ENCODE data around the gene MN1. TPM values are rescaled to one million over a fixed set of nuclear protein-coding genes. Genes with fewer than 3 reads are reported as not detected.

MN1 gene
- polyA plus RNA-seq, 10 donors, result 12.2 to 21.0 (median 15.6) TPM

- no peak for DNase-seq
Measured at GRCh38 chr22:27829620-27830019, 28.1 kb upstream of the MN1 start.

- peak in 1 of 3 donors; percentile 46 for DNase-seq
Measured at GRCh38 chr22:27827604-27828587, 26.3 kb upstream of the MN1 start.

GRCh38 chr22:27825174-27825573 lies 23.6 kb upstream of the MN1 start:
- DNase-seq, result no peak

- DNase-seq, result no peak
Measured at GRCh38 chr22:27823221-27823620, 21.7 kb upstream of the MN1 start.

DNA sequence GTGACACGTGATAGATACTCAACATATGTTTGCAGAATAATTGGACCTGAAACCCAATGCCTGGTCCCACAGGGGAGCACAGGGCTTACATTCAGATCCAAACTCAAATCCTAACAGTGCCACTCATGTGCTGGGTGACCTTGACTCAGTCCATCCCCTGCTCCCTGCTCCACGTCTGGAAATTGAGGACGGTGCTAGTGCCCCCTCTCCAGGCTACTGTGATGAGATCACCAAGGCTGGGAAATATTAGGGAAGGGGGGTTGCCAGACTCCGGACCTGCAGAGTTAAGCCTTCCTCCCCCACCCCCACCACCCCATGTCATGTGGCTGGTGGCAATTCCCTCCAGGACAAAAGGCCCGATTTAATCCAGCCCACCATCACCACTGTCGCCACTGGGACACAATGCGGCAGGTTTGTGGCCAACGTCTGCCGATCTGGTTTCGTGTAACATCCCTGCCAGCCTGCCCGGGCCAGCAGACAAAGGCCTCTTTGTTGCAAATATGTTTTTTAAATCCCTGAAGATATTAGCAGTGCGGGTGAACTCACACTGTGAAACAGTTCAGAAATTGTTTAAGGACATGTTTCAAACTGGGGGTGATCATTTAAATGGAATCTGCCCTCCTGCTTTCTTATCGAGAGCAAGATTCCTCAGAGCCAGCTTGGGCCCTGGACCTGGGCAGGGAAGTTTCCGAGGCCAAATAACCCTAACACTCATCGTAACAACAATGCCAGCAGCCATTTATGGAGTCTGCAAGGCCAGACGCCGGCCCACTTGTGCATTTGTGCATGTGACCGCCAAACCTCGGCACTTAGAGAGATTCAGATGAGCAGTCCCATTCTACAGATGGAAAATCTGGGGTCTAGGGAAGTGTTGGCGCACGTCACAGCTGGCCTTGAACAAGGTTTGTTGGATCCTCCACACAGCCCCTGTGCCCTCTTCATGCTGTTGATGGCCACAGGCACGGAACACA lies 19.6 kb upstream of the MN1 start:
- peak in 1 of 3 donors; percentile 48 for DNase-seq

DNA sequence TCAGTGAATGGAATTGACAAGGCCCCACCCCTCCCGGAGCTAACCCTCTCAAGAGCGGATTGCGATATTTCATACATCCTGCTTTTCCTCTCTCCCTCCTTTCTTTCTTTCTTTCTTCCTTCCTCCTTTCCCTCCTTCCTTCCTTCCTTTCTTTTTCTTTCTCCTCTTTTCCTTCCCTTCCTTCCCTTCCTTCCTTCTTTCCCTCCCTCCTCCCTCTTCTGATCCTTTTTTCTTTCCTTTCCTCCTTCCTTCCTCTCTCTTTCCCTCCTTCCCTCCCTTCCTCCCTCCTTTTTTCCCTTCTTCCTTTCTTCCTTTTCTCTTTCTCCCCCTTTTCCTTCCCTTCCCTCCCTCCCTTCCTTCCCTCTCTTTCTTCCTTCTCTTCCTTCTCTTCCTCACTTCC lies 15.0 kb upstream of the MN1 start:
- DNase-seq, result no peak

GRCh38 chr22:27815826-27816530 lies 14.4 kb upstream of the MN1 start:
- DNase-seq, result no peak

DNA sequence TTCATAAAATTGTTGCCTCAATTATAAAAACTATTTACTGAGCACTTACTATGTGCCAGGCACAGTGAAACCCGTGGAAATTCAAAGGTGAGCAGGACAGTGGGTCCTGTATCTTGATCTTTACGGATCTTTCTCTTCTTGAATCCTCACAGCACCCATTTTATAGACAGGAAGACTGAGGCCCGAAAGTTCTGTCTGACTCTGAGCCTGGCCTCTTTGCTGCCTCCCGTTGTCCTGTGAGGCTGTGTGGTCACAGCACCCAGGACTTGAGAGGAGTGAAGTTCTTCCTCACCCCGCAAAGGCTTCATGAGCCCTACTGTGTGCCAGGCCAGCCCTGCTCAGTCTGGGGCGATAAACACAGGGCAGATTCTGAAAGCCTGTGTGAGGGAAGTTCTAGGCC lies 13.4 kb upstream of the MN1 start:
- DNase-seq, result no peak

DNA sequence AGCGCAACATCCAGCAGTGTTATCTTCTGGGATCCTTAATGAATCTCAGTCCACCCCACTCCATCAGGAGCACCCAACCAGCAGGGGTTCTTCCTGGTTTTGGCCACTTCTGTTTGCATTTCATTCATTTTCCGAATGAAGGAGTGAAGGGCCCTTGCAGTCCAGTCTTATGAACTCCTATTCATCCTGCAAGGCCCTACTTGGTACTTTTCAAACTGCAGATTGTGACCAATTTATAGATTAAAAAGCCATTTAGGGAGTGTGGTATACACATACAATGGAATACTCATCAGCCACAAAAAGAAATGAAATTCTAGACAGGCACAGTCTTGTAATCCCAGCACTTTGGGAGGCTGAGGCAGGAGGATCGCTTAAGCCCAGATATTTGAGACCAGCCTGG lies 10.2 kb upstream of the MN1 start:
- no peak for DNase-seq

DNA sequence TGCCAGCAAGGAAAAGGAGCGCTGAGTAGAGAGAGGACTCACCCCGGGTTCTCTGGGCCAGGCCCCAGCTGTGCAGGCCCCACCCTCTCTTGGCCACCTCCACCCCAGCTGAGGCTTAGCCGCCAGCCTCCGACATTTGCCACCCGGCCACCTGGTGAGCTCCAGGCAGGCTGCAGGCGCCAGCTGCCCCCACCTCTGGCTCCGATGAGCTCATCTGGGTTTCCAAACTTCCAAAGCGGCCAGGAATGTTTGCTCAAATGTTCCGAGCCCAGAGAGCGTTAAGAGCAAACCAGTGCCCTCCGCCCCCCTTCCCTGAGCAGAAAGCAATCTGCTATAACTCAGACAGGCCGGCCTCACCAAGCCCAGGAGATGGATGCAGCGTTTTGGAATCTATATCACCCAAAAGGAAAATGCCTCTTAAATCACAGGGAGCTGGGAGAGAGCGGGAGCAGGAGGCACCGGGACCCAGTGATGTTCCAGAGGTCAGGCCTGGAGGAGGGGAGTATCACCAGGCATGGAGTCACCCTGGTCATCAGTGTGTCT lies 9.1 kb upstream of the MN1 start:
- peak; percentile 48 to 87 (median 81) for DNase-seq

DNA sequence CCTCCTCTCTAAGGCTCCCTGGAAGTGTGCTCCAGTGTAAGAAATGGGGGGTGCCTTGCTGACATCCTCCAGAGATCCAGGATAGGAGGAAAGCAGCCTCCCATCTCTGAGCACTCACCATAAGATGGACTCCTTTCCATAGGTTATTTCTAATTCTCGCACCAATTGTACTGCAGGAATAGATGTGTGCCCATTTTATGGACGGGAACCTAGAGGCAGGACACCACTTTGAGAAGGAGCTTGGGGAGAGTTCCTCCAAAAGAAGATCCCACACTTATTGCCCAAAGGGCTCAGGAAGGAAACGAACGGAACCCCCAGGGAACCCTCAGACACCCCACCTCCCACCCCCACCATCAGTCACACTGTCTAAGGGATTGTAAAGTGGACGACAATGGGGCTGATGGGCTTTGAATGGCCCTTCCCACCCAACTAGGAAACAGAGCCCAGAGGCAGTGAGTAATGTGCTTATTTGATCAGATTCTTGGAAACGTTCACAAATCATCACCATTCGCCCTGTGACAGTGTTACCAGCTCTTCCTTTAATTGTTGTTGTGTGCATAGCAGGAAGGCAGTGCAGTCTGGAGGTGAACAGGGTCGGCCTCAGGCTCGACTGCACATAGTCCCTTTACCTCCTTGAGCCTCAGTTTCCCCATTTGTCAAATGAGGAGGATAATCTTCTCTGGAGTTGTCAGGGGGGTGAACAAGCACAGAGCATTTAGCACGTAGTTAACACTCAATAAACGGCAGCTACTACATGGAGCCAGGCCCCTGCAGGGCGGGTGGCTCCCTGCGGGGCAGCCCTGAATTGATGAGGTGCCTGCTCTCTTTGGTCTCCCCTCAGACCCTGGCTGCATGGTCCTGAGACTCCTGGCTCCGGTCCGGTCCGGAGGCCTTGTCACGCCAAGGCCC lies 8.4 kb upstream of the MN1 start:
- no peak for DNase-seq

DNA sequence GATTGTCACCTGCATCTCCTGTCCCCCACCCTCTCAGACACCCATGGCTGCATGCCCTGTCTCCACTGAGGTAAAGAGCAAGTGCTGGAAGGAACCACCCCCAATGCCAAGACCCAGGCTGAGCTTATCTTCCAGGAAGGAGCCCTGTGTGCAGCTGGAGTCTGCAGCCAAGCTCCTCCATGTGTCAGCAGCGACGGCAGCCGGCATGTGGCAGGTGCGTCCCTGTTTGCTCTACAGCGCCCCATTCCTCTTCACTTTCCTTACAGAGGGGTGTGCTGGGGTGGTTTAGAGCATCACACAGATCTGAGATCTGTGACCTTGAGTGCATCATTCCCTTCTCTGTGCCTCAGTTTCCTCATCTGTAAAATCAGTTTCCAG lies 7.7 kb upstream of the MN1 start:
- DNase-seq, result peak in 1 of 3 donors; percentile 53

- peak in 1 of 3 donors; percentile 58 for DNase-seq
Measured at GRCh38 chr22:27808451-27809225, 7.1 kb upstream of the MN1 start.

DNA sequence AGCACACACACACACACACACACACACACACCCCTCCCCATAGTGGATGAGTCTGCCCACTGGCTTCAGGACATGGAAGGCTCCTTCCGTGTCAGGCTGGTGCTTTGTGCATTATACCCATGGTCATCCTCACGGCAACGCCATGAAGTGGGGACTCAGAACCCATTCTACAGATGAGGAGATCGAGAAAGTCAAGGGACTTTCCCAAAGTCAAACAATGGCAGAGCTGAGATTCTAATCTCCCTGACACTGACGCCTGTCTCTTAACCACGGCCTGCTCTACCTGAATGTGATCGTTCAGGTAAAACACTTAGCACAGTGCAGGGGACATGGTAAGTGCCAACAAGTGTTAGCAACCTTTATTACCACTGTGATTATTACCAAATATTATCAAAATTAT lies 4.3 kb upstream of the MN1 start:
- no peak for DNase-seq

- DNase-seq, result peak in 2 of 3 donors; percentile 59 to 89
Measured at GRCh38 chr22:27804470-27805297, 3.1 kb upstream of the MN1 start.

DNA sequence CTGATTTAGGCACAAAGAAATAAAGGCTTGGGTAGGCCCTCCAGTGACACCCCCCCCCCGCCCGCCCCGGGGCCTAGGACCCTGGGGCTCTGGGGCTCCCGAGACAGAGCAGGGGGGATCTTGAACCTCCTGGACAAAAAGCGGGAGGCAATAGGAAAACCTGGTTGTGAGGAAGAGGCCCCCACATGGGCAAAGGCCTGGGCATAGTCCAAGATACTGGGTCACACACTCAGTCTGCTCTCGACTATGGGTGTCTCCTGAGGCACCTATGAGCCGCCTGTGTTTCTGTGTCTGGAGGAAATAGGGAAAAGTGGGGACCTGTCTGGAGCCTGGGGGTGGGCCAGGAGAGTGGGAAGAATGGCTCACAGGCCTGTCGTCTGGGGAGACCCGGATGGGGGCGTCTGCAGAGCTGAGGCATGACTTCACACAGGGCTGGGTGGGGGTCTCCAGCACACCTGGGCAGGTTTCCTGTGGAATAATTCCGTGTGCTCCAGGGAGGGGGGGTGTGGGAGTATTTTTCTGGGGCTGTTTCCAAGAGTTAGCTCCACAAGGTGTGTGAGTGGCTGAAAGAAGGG lies 2.4 kb upstream of the MN1 start:
- no peak for DNase-seq

DNA sequence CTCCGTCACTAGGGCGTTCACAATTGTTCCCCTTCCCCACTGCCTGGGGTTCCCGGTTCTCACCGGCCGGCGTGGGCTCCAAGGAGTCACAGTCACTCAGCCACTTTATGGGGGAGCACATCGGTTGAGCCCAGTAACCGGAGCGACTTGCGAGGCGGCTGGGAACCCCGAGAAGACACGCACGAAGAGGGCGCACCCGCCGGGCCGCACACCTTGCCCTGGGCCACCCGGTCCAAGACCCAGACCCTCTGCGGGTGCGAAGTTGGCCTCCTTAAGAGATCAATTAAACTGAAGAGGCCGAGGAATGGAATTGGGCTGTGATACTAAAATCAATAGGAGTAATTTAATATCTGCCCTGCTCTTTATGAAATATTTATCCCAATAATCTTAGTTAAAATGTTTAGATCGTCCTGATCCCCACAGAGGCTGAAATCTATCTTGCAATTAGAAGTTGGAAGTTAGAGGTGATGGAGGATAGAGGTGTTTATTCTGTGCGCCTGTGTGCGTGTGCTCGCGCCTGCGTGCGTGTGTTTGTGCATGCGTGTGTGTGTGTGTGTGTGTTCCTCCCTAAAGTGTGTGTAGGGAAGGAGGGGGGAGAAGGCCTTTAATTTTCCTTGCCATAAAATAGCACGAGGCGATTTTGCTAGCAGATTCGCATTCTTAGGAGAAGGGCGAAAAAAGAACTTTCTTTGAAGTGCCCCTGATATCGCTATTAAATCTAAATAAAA lies 954 bp upstream of the MN1 start:
- no peak for DNase-seq
